CD4-positive, alpha-beta memory T cell (primary cell): ENCODE data around the gene ASB2. TPM values are rescaled to one million over a fixed set of nuclear protein-coding genes. Genes with fewer than 3 reads are reported as not detected.

Source experiments
- CTCF ChIA-PET: fragments of 350-600 bp; sonication (Branson Sonifier 250); formaldehyde crosslinking; loops from one replicate; lab custom pipeline; 2021; ENCODE audit warnings: inconsistent platforms; ENCODE audit not compliant: partially characterized antibody; lab: Charles Lee
- POLR2A ChIA-PET: fragments of 350-600 bp; sonication (Branson Sonifier 250); formaldehyde crosslinking; loops from one replicate; lab custom pipeline; 2021; ENCODE audit not compliant: partially characterized antibody; lab: Charles Lee
- DNase-seq, 5 donors: peaks; one replicate each; pipeline versions ENCODE4 v3.0.0 to v3.0.0-alpha.2; 2020 to 2022; ENCODE audit warnings: mixed read lengths in 1 of 5
- H3K27ac ChIP-seq: one replicate; pipeline ENCODE4 v1.7.0; 2013; ENCODE audit warnings: low read depth, low read length
- H3K27me3 ChIP-seq: 2 replicates; pipeline ENCODE4 v1.7.0; 2013; ENCODE audit warnings: mild to moderate bottlenecking, low read length, moderate library complexity; ENCODE audit not compliant: insufficient read depth
- H3K36me3 ChIP-seq: 2 replicates; pipeline ENCODE4 v1.7.0; 2013; ENCODE audit warnings: mild to moderate bottlenecking, low read length, moderate library complexity; ENCODE audit not compliant: insufficient read depth
- H3K4me1 ChIP-seq: 2 replicates; pipeline ENCODE4 v1.7.0; 2013; ENCODE audit warnings: mild to moderate bottlenecking, low read length, moderate library complexity; ENCODE audit not compliant: insufficient read depth
- H3K4me3 ChIP-seq, 2 donors: one replicate each; pipeline ENCODE4 v1.7.0; 2013; ENCODE audit warnings: low read length in 2 of 2, mild to moderate bottlenecking in 1 of 2
- H3K9me3 ChIP-seq, 2 donors: one replicate each; pipeline ENCODE4 v1.7.0; 2013; ENCODE audit warnings: low read length in 2 of 2, control low read depth in 1 of 2; ENCODE audit not compliant: control insufficient read depth in 1 of 2
- H3K27ac Mint-ChIP-seq, 7 donors: one replicate each; pipeline ENCODE4 v1.8.0; 2020 to 2021; ENCODE audit warnings: mixed read lengths in 7 of 7, mild to moderate bottlenecking in 6 of 7, inconsistent platforms in 3 of 7, moderate library complexity in 3 of 7
- H3K27me3 Mint-ChIP-seq, 2 donors: one replicate each; pipeline ENCODE4 v1.8.0; 2020 to 2021; ENCODE audit warnings: mixed read lengths in 2 of 2
- H3K36me3 Mint-ChIP-seq, 2 donors: one replicate each; pipeline ENCODE4 v1.8.0; 2020 to 2021; ENCODE audit warnings: mixed read lengths in 2 of 2, inconsistent platforms in 1 of 2, mild to moderate bottlenecking in 1 of 2
- H3K4me1 Mint-ChIP-seq, 4 donors: one replicate each; pipeline ENCODE4 v1.8.0; 2020 to 2021; ENCODE audit warnings: mixed read lengths in 4 of 4, mild to moderate bottlenecking in 1 of 4
- H3K4me3 Mint-ChIP-seq, 8 donors: one replicate each; pipeline ENCODE4 v1.8.0; 2020 to 2021; ENCODE audit warnings: mixed read lengths in 8 of 8, mild to moderate bottlenecking in 7 of 8, moderate library complexity in 6 of 8, inconsistent platforms in 3 of 8
- H3K9me3 Mint-ChIP-seq, 8 donors: one replicate each; pipeline ENCODE4 v1.8.0; 2020 to 2021; ENCODE audit warnings: mixed read lengths in 8 of 8, mild to moderate bottlenecking in 5 of 8, inconsistent platforms in 3 of 8, moderate library complexity in 1 of 8
- intact Hi-C: fragments of 100-400 bp; cut with micrococcal nuclease; formaldehyde crosslinking; loops from one replicate; pipeline ENCODE4 v1.15.1; 2023
- microRNA-seq: library from miRNA; unstranded; fragments of <30 nt; microRNA quantifications from one replicate; pipeline ENCODE4 v1.2.0, GENCODE V29; 2021; ENCODE audit warnings: borderline replicate concordance, borderline number of aligned reads, borderline microRNAs expressed, mixed read lengths
- polyA plus RNA-seq, 2 donors: library from polyadenylated mRNA; unstranded; fragments of 300-500 nt; fragmentation: Illumina TruSeq; gene quantifications; one replicate each; pipeline ENCODE4 v1.2.3, GENCODE V29; 2021
- total RNA-seq, 2 experiments: library from RNA; stranded (reverse); gene quantifications; one replicate each; pipeline ENCODE4 v1.2.3, GENCODE V29; 2021

The ASB2 gene
- total and polyA plus RNA-seq, 4 experiments from 2014 or later: 0.87 to 29.7 (median 14.8) TPM

GRCh38 chr14:93884950-93885349 is 91.4 kb downstream of the ASB2 start:
- Histone ChIP-seq H3K9me3 (no peaks in the 10 kb centered on the region), H3K4me1 (no peaks in the 10 kb centered on the region), H3K36me3 (no peaks in the 10 kb centered on the region), H3K27me3 (no peaks in the 10 kb centered on the region), H3K4me3 (no peak overlapping the region), H3K27ac (no peak overlapping the region)
- Mint-ChIP-seq H3K27ac (peak overlapping the region in 1 of 7 donors; percentile 94), H3K36me3 (no peaks in the 10 kb centered on the region), H3K9me3 (peaks cover 0 to 21% (median 11%) of the 10 kb centered on the region in 8 donors), H3K4me1 (peaks cover 0 to 5% (median 4%) of the 10 kb centered on the region in 4 donors), H3K4me3 (no peak overlapping the region), H3K27me3 (peaks cover 3 to 27% of the 10 kb centered on the region in 2 donors)
- ChIA-PET POLR2A (no interaction called here), CTCF (interaction anchor here (1.0 to 1.3 kb wide), 3 partner anchors 8 to 13 kb away, joined by 3 to 4 read pairs (median 4); no protein-coding TSS in a partner anchor)
- intact Hi-C loops: no loop called here
- no peak for DNase-seq

Small RNA genes within 50 kb of the gene (microRNA-seq; reads per million reads assigned to microRNA genes)
- not detected for gene MIR4506

Other genes with a start within 250 kb of the ASB2 start
- gene PRIMA1, start 188.1 kb downstream of the ASB2 start, total RNA-seq: not detected
- gene PRIMA1, start 188.1 kb downstream of the ASB2 start, polyA plus RNA-seq: not detected
- gene FAM181A, start 49.2 kb downstream of the ASB2 start, total RNA-seq: not detected
- not detected for gene FAM181A, start 49.2 kb downstream of the ASB2 start, polyA plus RNA-seq
- gene CCDC197, start 20.7 kb upstream of the ASB2 start, total RNA-seq: not detected
- gene CCDC197, start 20.7 kb upstream of the ASB2 start, polyA plus RNA-seq: not detected
- under 1 TPM; 0.42 to 0.67 TPM for gene OTUB2, start 49.8 kb upstream of the ASB2 start, total RNA-seq
- gene OTUB2, start 49.8 kb upstream of the ASB2 start, polyA plus RNA-seq: 1 to 10 TPM in 1 of 2 donors, under 1 TPM in 1; 0.19 to 1.1 TPM
- 100 to 1,000 TPM; 313 to 322 TPM for gene DDX24, start 104.6 kb upstream of the ASB2 start, total RNA-seq
- gene DDX24, start 104.6 kb upstream of the ASB2 start, polyA plus RNA-seq: 100 to 1,000 TPM; 135 to 307 TPM
- gene IFI27L1, start 104.7 kb upstream of the ASB2 start, total RNA-seq: 1 to 10 TPM; 7.4 to 7.9 TPM
- gene IFI27L1, start 104.7 kb upstream of the ASB2 start, polyA plus RNA-seq: 1 to 10 TPM; 6.3 to 8.5 TPM
- 1 to 10 TPM in 1 of 2 experiments, under 1 TPM in 1; 0.87 to 1.5 TPM for gene IFI27, start 134.2 kb upstream of the ASB2 start, total RNA-seq
- gene IFI27, start 134.2 kb upstream of the ASB2 start, polyA plus RNA-seq: 10 to 100 TPM; 15.9 to 24.0 TPM
- gene IFI27L2, start 153.0 kb upstream of the ASB2 start, total RNA-seq: 10 to 100 TPM; 34.0 to 38.2 TPM
- gene IFI27L2, start 153.0 kb upstream of the ASB2 start, polyA plus RNA-seq: 10 to 100 TPM; 61.4 to 87.9 TPM
- gene PPP4R4, start 197.8 kb upstream of the ASB2 start, total RNA-seq: 1 to 10 TPM; 6.3 to 7.3 TPM
- gene PPP4R4, start 197.8 kb upstream of the ASB2 start, polyA plus RNA-seq: 1 to 10 TPM in 1 of 2 donors, under 1 TPM in 1; 0.38 to 1.2 TPM